ENCODE results near the gene TRABD2B.

The TRABD2B gene

GRCh38 chr1:48026701-48027532 is 29.7 kb upstream of the TRABD2B start:
- no peak for TF ChIP-seq FOXM1 (IDR thresholded peaks at IDR 0.05; ENCODE audit: borderline replicate concordance, low read depth)
- no peak for TF ChIP-seq RAD21 (IDR thresholded peaks at IDR 0.05; ENCODE audit: low read depth)
- no peak for TF ChIP-seq MAX (IDR thresholded peaks at IDR 0.05)
- no peak for TF ChIP-seq TCF12 (IDR thresholded peaks at IDR 0.05; ENCODE audit: low read depth)
- no peak for TF ChIP-seq TAF1 (IDR thresholded peaks at IDR 0.05; ENCODE audit: low read depth)
- no peak for TF ChIP-seq TEAD4 (IDR thresholded peaks at IDR 0.05)
- no peak for TF ChIP-seq USF1 (IDR thresholded peaks at IDR 0.05)
- no peak for TF ChIP-seq ZBTB7A (IDR thresholded peaks at IDR 0.05; ENCODE audit: low read depth)
- TF ChIP-seq CREB1 (IDR thresholded peaks at IDR 0.05; ENCODE audit: low read depth), result no peak
- TF ChIP-seq CEBPB (IDR thresholded peaks at IDR 0.05), result no peak
- no peak for TF ChIP-seq EGR1 (IDR thresholded peaks at IDR 0.05)
- no peak for TF ChIP-seq REST (IDR thresholded peaks at IDR 0.05; ENCODE audit: low read depth)
- TF ChIP-seq NFIC (IDR thresholded peaks at IDR 0.05), result no peak

GRCh38 chr1:48026275-48026674 is 29.1 kb upstream of the TRABD2B start:
- TF ChIP-seq YY1 (IDR thresholded peaks at IDR 0.05; ENCODE audit: low read depth) (no peak), EP300 (IDR thresholded peaks at IDR 0.05; ENCODE audit: borderline replicate concordance) (no peak), TAF1 (IDR thresholded peaks at IDR 0.05; ENCODE audit: low read depth) (no peak), CREB1 (IDR thresholded peaks at IDR 0.05; ENCODE audit: low read depth) (no peak), RAD21 (IDR thresholded peaks at IDR 0.05; ENCODE audit: low read depth) (no peak), EGR1 (IDR thresholded peaks at IDR 0.05) (no peak), CEBPB (IDR thresholded peaks at IDR 0.05) (no peak), NFIC (IDR thresholded peaks at IDR 0.05) (no peak), TEAD4 (IDR thresholded peaks at IDR 0.05) (no peak), MAX (IDR thresholded peaks at IDR 0.05) (no peak), REST (IDR thresholded peaks at IDR 0.05; ENCODE audit: low read depth) (no peak), FOXM1 (IDR thresholded peaks at IDR 0.05; ENCODE audit: borderline replicate concordance, low read depth) (no peak), ZBTB7A (IDR thresholded peaks at IDR 0.05; ENCODE audit: low read depth) (no peak)

GRCh38 chr1:48025076-48025475 is 27.9 kb upstream of the TRABD2B start:
- TF ChIP-seq EGR1 (IDR thresholded peaks at IDR 0.05), result no peak
- no peak for TF ChIP-seq REST (IDR thresholded peaks at IDR 0.05; ENCODE audit: low read depth)
- no peak for TF ChIP-seq NFIC (IDR thresholded peaks at IDR 0.05)
- TF ChIP-seq USF1 (IDR thresholded peaks at IDR 0.05), result no peak
- TF ChIP-seq CREB1 (IDR thresholded peaks at IDR 0.05; ENCODE audit: low read depth), result no peak
- TF ChIP-seq TEAD4 (IDR thresholded peaks at IDR 0.05), result no peak
- no peak for TF ChIP-seq TCF12 (IDR thresholded peaks at IDR 0.05; ENCODE audit: low read depth)
- no peak for TF ChIP-seq RAD21 (IDR thresholded peaks at IDR 0.05; ENCODE audit: low read depth)
- no peak for TF ChIP-seq YY1 (IDR thresholded peaks at IDR 0.05; ENCODE audit: low read depth)
- TF ChIP-seq MAX (IDR thresholded peaks at IDR 0.05), result no peak
- no peak for TF ChIP-seq EP300 (IDR thresholded peaks at IDR 0.05; ENCODE audit: borderline replicate concordance)
- no peak for TF ChIP-seq FOXM1 (IDR thresholded peaks at IDR 0.05; ENCODE audit: borderline replicate concordance, low read depth)
- no peak for TF ChIP-seq CEBPB (IDR thresholded peaks at IDR 0.05)
- TF ChIP-seq TAF1 (IDR thresholded peaks at IDR 0.05; ENCODE audit: low read depth), result no peak
- TF ChIP-seq ZBTB7A (IDR thresholded peaks at IDR 0.05; ENCODE audit: low read depth), result no peak
